C4-2B (cell line): ENCODE results near the gene EIF5A2.

Experiments used
- ZFX ChIP-seq: fragments of 450-650 bp; IDR thresholded peaks from 2 replicates; pipeline ENCODE4 v1.6.1; 2017
- TF ChIP-seq, protein P1 (sequence below): fragments of 450-650 bp; conservative IDR thresholded peaks from 2 replicates; pipeline ENCODE4 v1.5.1; 2017; ENCODE audit warnings: mild to moderate bottlenecking

DNA sequence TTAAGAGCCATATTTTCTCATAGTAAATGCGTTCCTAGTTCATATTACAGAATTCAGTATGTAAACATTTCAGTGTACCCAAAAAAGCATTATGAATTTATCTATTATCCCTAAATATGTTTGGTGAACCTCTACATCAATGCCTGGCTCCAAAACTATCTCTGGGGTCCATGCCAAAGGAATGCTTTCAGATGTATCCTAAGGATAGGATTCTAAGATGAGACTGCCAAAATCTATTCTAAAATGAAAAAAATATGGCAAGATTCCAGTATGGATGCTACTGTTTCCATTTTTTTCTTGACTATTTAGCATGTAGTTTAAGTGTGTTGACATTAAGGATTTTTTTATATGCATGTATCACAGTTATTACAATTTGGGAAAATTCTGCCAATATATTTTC, 18.8 kb downstream of the EIF5A2 start:
- TF ChIP-seq, protein P1, sequence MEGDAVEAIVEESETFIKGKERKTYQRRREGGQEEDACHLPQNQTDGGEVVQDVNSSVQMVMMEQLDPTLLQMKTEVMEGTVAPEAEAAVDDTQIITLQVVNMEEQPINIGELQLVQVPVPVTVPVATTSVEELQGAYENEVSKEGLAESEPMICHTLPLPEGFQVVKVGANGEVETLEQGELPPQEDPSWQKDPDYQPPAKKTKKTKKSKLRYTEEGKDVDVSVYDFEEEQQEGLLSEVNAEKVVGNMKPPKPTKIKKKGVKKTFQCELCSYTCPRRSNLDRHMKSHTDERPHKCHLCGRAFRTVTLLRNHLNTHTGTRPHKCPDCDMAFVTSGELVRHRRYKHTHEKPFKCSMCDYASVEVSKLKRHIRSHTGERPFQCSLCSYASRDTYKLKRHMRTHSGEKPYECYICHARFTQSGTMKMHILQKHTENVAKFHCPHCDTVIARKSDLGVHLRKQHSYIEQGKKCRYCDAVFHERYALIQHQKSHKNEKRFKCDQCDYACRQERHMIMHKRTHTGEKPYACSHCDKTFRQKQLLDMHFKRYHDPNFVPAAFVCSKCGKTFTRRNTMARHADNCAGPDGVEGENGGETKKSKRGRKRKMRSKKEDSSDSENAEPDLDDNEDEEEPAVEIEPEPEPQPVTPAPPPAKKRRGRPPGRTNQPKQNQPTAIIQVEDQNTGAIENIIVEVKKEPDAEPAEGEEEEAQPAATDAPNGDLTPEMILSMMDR, result no peak
- TF ChIP-seq ZFX, result no peak
